ENCODE measurements around the gene IDH3A.

The IDH3A gene

DNA sequence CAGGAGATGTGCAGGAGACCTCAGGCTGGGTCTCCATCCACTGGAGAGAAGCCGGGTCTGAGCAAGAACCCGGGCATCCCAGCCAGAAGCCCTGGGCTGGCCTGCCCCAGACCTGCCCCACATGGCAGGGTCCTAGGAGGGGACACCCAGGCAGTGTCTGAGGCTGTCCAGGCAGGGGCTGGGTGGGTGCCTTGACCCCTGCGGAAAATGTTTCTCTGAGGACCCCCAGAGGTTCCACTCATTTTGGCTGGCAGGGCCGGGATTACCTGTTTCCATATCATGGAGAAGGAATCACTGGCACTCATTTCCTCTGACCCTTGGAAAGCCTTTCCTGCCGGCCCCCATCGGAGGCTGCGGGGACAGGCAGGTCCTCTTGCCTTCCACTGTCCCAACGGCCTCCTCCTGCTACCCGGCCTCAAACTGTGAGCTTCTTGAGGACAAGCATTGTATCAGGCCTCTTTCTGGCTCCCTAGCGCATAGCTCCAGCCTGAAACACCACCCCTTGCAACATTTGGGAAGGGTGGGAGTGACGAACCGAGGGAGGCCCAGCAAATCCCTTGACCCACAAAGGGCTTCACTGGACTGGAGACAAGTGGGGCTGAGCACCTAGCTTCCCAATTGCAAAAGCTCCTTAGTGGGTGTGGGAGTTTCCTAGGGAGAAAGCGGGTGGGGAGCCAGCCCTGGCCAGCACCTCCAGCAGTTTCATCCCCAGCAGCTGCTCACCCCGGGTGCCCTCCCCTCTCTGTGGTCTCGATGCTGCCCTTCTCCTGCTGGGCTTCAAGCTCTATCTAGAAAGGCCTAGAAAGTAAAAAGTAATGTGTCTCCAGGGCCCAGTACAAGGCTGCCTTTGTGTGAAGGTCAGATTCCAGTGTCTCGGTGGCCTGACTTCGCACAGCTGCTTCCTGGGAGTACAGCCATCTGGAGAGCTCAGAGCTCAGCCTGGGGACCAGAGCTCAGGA lies 55.5 kb downstream of the IDH3A start:
- no peak for DNase-seq

DNA sequence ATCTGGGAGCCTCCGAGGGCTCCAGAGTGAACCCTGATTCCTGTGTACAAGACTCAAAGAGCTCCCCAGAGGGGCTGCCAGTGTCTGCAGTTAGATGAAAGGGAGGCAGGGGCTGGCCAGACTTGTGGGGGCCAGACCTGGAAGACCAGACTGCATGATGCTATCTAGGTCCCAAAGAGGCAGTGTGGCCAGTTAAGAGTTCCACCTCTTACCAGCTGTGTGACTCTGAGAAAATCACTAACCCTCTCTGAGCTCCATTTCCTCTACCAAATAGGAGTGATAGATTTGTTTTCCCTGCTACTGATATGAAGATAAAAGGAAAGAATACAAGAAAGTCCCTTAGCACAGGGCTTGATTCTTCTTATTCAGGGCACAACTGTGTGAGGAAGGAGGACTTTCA lies 56.2 kb downstream of the IDH3A start:
- no peak for DNase-seq

DNA sequence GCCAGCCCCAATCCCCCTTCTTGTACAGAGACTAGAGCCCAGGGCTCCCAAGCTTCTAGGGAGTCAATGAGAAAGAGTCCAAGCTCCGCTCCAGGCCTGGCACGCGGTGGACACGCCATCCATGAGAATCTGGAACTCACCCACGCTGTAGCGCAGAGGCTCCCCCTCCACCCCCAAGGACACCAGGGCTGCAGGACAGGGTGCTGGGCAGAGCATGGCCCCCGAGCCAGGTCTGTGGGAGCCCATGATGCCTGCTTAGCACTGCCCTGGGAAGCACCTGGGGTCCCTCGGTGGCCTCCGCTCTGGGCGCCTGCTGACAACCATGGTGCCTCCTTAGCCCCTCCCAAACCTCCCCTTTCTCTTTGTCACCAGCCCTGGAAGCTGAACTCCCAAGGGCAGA lies 56.7 kb downstream of the IDH3A start:
- DNase-seq, result no peak

DNA sequence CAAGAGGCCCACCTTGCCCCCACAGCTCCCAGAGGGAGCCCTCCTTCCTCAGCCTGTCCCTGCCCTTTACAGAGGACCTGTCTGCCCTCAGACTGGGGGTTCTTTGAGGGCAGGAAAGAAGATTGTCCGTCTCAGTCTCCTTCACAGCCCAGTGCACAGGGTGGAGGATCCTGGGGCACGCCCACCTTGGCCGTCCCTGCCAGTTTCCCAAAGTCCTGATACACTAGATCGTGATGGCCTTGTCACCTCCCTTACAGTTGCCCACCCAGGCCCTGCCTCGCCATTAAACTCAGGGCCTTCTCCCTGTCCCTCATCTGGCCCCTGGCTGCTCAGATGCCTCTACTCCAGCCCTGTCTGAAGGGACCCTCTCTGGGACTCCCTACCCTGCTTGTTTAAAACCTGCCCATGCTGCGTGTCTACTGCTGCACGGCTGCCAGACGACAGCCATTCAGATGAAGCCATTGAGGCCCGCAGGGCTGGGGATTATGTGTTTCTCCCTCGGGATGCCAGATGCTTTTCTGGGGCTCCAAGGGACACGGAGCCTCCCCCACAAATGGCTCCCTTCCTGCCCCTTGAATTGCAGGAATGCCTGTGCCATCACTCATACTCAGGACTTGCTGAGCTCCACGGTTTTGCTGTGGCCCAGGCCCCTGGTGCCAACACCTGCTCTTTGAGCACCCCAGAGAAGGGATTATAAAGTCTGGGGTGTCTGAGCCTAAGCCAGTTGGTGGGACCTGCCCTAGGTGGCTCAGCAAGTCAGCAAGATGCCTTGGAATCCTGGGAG lies 57.4 kb downstream of the IDH3A start:
- no peak for DNase-seq

DNA sequence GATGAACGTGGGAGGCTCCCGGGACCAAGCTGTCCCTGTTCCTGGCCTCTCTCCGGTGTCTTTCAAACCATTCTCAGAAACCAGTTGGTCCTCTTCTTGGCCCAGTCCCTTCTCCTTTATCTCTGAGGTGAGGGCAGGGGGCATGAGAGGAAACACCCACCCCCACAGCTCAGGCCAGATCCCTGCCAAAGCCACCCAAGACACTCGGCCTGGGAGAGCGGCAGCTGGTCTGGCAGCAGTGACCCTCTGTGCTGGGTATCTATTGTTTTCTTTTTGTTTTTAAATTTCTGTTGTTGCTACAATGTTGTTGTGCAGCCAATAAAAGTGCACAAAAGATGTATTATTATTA lies 57.9 kb downstream of the IDH3A start:
- DNase-seq, result no peak

DNA sequence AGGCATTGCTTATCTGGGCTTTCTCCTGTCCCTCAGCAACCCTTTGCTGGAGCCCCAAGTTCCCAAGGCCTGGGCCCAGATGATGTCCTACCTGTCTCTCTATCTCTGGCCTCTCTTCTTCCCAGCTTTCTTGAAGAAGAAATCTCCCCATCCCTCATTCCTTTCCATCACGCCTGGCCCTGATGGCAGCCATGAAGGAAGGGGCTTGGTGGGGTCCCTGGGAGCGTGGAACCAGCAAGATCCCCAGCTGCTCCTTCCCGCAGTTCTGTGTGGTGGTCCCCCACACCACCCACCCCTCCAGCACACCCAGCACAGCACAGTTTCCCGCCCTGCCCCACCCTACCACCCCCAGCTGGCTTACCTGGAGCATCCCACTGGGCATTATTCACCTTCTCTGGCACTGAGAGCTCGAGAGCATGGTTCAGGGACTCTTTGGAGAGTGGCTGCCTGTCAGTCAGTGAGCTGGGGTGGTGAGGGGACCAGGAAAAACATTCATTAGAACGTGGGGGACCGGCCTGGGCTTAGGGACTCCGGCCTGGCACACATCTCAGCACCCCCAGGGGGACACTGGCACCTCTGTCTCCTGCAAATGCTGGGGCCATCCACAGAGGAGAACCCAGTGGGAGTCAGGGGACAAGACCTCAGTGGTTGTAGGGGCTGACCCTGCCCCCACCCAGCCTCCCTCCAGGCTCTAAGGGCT lies 58.6 kb downstream of the IDH3A start:
- DNase-seq, result no peak

DNA sequence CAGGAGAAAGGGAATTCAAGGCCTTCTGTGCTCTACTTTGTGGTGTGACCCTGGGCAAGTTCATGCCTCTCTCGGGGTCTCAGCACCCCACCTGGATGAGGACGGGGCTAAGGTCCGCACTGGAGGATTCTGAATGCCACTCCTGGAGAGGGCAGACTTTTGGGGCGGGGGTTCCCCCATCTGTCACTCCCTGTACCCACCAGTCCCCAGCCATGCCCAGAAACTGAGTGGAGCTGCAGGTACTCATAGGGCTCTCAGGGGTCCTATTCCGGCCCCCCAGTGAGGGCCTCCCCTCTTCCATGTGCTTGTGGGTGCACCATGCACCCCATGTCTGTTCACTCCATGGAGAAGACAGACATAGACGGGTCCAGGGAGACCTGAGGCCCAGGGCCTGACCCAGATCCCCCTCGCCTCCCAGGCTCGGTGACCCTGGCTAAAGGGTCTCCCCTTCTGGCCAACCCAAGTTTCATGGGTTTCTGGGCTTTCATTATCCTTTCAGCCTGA lies 59.2 kb downstream of the IDH3A start:
- no peak for DNase-seq

DNA sequence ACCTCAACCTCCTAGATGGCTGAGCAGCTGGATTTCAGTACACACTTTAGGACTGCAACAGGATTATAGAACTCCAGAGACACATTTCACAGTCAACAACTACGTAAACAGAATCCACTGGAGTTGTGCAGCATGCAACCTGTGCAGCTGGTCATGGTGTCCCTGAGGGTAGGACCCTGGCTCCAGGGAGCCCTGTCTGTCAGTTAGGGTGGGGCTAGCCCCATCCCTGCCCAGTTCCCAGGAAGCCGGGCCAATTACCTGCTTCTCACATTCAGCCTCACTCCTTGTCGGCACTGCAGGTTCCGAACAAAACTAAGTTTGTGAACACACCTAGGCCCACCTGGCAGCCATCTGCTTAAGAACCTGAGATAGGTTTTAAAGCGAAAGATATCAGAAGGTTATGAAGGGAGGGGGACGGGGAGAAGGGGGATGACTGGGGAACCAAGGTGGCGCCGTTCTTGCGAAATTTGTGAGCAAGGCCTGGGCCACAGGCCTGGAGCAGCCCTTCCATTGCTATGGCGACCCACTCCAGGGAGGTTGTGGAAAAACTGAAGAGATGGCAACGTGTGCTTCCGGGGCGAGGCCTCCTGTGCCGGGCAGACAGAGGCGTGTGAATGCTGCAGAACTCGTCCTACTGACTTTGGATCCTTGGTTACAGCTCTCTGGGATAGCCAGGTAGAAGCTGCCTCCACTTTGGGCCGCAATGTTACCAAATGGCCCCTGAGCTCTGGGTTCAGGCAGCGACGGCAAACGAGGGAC lies 59.9 kb downstream of the IDH3A start:
- DNase-seq, result no peak

DNA sequence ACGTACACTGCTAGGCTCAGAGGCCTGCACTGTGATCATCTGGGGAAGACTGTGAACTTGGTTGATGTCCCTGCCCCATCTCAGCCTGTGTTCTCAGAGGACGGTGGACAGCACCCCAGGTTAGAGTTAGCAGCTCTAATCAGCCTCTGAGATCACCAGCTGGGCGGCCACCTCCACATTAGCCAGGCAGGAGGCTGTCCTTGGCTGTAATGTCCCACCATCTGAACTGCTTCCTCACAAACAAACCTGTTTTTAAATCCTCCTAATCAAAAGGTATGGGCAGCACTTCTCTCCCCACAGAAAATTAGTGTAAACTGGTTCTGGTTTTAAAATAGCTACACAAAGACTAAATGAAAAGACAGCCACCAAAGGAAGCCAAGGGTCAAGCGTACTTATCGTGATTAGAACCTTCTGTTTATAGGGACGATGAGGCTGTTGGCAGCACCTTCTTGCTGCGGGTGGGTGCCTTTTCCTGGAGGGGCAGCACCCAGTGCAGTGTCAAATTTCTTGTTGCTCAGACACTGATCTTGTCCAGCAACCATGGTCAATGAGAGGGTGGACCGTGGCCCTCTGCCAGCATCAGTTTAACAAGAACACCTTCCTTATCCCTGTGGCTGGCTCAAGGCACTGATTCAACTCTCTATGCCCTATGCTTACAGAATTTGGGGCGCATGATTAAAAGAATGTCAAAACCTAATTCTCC lies 60.6 kb downstream of the IDH3A start:
- no peak for DNase-seq

DNA sequence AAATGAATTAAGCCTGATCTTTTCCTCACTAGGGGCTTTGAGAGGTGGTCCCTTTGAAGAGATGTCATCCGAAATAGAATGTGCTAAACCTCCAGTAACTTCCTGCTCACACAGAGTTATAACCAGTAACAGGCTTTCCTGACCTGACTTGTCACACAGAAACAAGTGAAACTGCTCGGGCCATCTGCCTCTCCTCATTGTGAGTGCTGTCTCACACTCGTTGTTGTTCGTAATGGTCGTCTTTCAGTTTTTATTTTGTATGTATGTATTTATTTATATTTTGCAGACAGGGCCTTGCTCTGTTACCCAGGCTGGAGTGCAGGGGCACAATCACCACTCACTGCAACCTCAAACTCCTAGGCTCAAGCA lies 61.2 kb downstream of the IDH3A start:
- DNase-seq, result no peak

DNA sequence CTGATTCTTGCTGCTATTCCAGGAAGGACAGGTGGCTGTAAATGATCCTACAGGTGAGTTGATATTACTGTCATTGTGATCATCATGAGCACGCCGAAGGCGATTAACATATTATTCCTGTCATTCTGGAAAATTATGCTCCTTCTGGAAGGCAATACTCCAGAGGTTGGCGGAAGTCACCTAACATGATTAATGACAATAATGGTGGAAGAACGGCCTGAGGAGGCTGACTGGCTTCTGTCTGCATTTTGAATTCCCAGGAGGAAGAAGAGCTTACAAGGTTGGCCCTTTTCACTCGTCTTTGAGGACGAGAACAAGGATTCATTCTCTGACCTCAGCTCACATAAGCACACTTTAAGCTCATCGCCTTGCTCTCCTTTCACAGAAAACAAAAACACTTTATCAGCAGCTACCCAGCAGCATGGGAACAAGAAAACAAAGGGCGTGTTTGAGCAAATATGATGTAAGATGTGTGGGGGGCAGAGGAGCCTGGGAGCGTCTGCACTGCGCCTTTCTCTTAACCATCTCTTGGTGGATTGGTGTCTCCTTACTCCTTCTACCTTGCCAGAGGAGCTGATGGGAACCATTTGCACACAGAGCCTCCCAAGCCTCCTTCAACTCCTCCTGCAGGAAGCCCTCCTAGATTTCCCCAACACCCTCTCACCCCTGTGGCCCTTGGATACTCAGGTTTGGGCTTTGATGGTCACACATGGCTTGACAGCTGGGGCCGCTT lies 62.2 kb downstream of the IDH3A start:
- DNase-seq, result no peak

DNA sequence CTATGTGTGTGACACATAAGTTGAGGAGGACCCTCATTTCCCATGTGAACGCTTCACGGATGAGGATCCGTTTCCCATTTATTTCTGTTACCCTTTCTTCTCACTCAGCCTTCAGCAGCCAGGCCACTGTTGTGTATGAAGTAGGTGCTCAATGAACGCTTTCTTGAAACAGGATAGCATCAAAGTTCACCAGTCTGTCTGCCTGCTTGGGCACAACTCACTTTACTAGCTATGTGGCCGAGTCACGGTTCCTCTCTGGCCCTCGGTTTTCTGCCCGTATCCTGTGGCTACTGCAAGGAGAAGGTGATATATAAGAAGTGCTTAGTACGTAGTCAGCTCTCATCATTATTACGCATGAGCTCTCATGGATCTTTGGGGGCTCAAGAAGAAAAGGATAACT lies 62.8 kb downstream of the IDH3A start:
- no peak for DNase-seq

DNA sequence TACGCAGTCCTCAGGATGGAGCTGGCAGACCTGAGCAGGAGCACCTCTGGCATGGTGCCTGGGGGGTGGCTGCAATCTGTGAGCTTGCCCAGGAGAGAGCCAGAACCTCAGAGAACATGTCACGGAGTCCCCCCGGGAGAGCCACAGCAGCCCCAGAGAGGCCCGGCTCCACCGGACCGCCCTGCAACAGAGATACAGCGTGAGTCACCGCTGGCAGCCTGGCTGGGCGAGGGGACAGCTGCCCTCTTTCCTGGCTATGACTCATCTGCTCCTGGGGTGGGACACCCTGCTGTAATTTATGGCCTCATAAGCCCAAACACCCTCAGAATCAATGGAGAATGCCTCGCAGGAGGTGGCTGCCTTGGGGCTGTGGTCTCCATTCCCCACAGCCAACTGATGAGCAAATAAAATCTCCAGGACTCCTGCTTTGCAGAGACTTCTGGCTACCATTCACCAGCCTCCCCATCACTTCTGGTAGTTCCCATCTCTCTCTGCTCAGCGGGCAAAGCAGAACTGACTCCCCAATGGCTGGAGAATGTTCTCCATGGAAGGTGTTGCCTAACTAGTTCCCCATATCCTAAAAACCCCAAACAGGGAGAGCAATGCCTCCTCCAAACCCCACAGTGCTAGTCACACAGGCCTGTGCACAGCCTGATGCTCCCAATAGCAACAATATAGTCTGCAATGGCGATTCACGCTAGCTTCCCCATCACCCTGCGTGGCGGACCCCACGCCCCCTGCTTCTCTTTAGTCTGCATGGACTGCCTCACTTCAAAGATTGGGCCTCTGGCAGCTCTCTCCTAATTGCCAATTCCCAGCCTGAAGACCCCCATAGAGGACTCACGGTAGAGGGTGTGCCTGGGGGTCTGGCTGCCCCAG lies 63.6 kb downstream of the IDH3A start:
- DNase-seq, result no peak

DNA sequence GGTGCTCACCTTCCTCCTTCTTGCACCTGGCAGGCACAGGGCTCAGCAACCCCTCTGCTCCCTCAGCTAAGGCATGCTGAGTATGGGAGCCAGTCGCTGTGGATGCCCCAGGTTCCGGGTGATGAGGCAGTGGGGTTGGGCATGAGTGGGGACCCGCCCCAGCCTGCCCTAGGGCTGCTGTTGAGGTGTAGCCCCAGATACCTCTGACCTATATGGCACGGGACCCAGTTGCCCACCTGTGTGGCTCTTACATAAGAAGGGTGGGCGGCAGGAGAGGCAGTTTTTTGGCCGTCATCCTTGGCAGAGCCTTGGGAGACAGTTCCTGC lies 64.2 kb downstream of the IDH3A start:
- no peak for DNase-seq

DNA sequence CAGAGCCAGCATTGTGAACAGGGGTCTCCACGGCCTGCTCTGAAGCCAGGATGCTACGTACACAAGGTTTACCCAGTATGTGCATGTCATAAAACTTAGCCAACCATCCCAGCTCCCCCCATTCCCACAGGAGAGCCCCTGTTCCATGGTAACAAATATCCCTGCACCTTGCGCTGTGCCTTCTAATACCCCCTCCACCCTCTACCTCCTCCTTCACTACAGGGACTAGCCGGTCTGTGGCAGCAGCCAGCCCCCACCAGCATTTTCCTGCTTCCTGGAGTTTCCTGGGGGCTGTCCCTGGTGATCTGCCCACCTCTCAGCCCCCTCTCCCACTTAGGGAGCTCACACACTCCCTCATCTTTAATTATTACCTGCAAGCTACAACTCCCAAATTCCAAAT lies 64.8 kb downstream of the IDH3A start:
- DNase-seq, result no peak

DNA sequence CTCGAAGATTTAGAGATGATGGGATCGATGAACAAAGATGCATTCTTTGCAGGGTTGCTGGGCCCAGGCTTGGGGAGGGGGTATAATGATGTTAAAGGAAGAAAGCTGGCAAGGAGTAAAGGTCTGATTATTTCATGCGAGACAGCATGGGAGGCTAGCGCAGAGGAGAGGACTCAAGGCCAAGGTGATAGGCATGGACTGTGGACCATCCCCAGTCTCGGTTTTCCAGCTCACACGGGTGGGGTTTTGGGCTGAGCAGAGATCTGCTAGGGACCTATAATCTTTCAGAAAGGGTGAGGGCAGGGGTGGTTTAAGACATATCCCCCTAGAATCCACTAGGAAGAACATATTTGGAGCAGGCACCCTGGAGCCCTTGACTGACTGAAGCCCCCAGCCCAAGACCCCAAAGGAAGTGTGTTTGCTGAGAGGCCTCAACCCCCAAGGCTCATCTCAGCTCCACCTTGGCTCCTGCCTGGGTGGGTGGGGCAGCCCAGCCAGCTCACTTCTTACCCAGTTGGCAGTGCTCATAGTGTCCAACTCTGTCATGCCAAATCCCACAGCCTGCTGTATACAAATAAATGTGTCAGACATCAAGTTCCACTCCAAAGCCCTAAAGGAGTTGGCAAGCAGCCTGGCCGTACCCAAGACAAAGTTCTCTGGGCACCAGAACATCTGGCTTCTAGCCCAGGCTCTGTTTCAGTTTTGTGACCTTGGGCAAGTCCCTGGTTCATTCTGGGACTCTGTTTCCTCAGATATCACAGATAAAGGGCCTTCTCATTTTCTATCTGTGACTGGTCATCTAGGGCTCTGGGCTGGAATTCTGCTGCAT lies 67.3 kb downstream of the IDH3A start:
- no peak for DNase-seq

DNA sequence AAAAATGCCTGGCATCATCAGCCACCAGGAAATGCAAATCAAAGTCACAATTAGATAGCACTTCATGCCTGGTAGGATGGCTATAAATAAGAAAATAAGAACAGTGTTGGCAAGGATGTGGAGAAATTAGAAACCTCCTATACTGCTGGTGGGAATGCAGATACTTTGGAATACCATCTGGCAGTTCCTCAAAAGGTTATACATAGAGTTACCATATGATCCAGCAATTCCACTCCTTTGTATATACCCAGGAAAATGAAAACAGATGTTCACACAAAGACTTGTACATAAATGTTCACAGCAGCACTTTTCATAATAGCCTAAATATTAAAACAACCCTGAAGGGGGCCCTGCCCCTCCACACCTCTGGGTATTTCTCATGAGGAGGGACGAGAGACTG lies 71.6 kb downstream of the IDH3A start:
- no peak for DNase-seq

Measured in activated CD4-positive, alpha-beta T cell treated with anti-CD3 and anti-CD28 coated beads, Interleukin-2, amount 50 U/mL, for 48 hours (primary cell).